Adipocyte (in vitro differentiated cells): Measurements from ENCODE around the gene NUDT16L1.

Experiments
- DNase-seq: peaks from one replicate; pipeline ENCODE4 v3.0.0-alpha.2; 2015; ENCODE audit warnings: low read depth
- H3K27me3 ChIP-seq: replicated peaks from 2 replicates; pipeline ENCODE4 v1.7.0; 2013; ENCODE audit warnings: mild to moderate bottlenecking, low read length, moderate library complexity; ENCODE audit not compliant: control insufficient read depth, insufficient read depth
- H3K36me3 ChIP-seq: 2 replicates; pipeline ENCODE4 v1.7.0; 2013; ENCODE audit warnings: low read length, mild to moderate bottlenecking, moderate library complexity; ENCODE audit not compliant: control insufficient read depth, insufficient read depth, severe bottlenecking
- H3K4me1 ChIP-seq: 2 replicates; pipeline ENCODE4 v1.7.0; 2013; ENCODE audit warnings: mild to moderate bottlenecking, low read length, moderate library complexity; ENCODE audit not compliant: control insufficient read depth, insufficient read depth
- H3K4me3 ChIP-seq: 2 replicates; pipeline ENCODE4 v1.7.0; 2013; ENCODE audit warnings: mild to moderate bottlenecking, low read length, moderate library complexity
- H3K9ac ChIP-seq: 2 replicates; pipeline ENCODE4 v1.7.0; 2013; ENCODE audit warnings: mild to moderate bottlenecking, low read length, moderate library complexity
- H3K9me3 ChIP-seq: 2 replicates; pipeline ENCODE4 v1.7.0; 2013; ENCODE audit warnings: mild to moderate bottlenecking, low read length, moderate library complexity; ENCODE audit not compliant: control insufficient read depth

Gene NUDT16L1

DNA sequence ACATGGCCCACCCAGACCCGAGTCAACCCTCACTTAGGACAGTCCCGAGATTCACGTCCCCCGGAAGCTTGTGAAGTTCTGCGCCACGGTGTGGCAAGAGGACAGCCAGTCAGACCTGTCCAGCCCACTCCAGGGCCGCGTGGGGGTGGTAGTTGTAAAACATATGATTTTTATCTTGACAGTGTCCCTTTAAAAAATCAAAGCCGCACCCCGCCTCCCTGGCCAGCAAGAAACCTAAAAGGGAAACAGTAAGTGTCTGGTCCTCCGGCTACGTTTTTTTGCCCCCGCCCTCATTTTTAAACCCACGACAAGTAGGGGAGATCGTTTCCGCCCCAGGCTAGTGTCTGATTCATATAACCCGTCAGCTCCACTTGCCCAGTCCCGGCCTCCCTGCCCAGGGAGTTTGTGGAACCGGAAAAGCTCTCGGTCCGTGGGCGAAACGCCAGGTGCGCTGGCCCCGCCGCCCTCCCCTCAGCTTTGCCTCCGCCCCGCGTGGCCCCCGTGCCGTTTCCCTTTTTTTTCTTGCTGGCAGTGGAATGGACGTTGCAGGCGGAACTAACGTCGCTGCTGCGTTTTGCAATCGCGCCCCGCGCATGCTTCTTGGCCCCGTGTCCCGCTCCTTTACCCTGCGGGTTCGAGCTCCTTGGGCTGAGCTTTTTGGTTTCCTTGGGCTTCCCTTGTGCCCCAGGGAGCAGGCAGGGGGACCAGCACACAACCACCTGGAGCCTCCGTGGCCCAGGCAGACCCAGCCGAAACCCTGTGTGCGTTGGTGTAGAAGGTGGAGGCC is 13.3 kb upstream of the NUDT16L1 start:
- Histone ChIP-seq H3K9ac (peak overlapping the region; percentile 90), H3K36me3 (peaks cover 42% of the 10 kb centered on the region), H3K9me3 (no peaks in the 10 kb centered on the region), H3K4me1 (no peaks in the 10 kb centered on the region), H3K4me3 (peak overlapping the region; percentile 76), H3K27me3 (no peaks in the 10 kb centered on the region)
- no peak for DNase-seq

DNA sequence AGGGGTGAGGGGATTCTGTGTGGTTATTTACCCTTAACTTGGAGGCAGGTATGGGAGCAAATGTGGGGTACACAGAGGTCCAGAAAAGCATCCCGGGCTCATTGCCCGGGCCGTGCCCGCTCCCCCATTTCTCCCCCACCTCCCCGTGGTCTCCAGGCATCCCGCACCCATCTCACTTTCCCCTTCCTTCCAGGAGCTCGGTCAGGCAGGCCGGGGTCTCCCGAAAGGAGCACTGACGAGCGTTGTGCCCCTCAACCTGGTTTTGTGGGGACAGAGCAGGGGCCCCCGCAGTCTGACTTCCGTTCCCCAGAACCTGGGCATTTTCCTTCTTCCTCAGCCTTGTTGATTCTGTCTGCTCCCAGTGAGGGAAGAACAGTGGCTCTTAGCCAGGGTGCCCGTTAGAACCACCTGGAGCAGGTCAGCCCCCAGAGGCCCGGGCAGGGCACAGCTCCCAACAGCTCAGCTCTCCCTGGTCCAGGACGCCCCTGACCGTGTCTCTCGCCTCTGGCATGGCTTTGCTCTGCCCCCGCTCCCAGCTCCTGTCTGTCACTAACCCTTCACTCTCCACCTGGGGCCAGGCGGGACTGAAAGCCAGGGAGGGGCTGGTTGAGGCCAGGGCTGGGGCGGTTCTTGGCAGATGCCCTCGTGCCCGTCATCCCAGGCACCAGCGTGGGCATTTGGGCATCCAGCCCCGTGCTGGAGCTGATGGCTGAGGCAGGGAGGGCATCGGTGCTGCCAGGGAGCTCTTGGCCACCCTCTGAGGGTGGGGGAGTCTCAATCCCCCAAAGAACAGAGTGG is 12.5 kb upstream of the NUDT16L1 start:
- H3K4me1 ChIP-seq: no peaks in the 10 kb centered on the region
- peak overlapping the region; percentile 90 for H3K9ac ChIP-seq
- peak overlapping the region; percentile 76 for H3K4me3 ChIP-seq
- DNase-seq: no peak
- no peaks in the 10 kb centered on the region for H3K9me3 ChIP-seq
- H3K36me3 ChIP-seq: peaks cover 46% of the 10 kb centered on the region
- no peaks in the 10 kb centered on the region for H3K27me3 ChIP-seq

DNA sequence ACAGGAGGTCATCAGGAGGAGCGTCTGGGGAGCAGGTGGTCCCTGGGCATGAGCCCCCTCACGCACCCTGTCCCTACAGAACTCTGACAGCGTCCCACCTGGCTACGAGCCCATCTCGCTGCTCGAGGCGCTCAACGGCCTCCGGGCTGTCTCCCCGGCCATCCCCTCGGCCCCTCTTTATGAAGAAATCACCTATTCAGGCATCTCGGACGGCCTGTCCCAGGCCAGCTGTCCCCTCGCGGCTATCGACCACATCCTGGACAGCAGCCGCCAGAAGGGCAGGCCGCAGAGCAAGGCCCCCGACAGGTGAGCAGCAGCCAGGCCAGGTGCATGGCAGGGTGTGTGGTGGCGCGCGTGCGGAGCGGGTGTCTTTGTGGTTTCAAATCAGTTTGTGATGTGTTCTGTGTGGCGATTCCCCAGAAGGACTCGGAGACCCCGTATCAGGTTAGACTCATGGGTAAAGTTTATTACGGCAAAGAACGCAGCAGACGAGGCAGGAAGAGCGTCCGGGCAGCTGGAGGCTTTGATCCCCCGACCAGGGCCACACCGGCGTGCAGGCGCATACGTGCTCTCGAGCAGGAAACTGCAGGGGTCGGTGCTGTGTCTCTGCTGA is 11.8 kb upstream of the NUDT16L1 start:
- H3K9ac ChIP-seq: no peak overlapping the region
- no peaks in the 10 kb centered on the region for H3K27me3 ChIP-seq
- no peaks in the 10 kb centered on the region for H3K9me3 ChIP-seq
- DNase-seq: no peak
- peaks cover 48% of the 10 kb centered on the region for H3K36me3 ChIP-seq
- H3K4me3 ChIP-seq: no peak overlapping the region
- no peaks in the 10 kb centered on the region for H3K4me1 ChIP-seq

DNA sequence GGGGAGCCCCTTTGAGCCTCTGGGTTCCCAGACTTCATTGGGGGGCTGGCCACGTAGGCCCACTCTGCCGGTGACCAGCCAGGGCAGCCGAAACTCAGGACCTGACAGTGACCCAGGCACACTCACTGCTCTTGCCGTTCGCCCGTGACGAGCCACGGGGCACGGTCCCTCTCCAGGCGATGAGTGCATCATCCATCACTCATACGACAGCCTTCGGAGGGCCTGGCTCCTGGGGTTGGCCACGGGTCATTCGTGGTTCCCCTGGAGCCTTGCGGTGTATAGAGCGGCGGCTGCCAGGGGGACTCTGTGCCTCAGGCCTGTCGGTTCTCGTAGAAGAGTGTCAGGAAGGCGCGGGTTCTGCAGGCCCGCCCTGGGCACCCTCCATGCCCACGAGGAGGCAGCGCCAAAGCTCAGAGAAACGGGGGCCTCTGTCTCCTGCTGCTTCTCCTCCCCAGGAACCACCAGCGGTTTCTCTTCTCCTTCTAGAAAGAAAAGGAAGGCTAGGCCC is 11.2 kb upstream of the NUDT16L1 start:
- peaks cover 52% of the 10 kb centered on the region for H3K36me3 ChIP-seq
- no peaks in the 10 kb centered on the region for H3K4me1 ChIP-seq
- DNase-seq: no peak
- H3K27me3 ChIP-seq: no peaks in the 10 kb centered on the region
- no peak overlapping the region for H3K4me3 ChIP-seq
- no peaks in the 10 kb centered on the region for H3K9me3 ChIP-seq
- no peak overlapping the region for H3K9ac ChIP-seq

DNA sequence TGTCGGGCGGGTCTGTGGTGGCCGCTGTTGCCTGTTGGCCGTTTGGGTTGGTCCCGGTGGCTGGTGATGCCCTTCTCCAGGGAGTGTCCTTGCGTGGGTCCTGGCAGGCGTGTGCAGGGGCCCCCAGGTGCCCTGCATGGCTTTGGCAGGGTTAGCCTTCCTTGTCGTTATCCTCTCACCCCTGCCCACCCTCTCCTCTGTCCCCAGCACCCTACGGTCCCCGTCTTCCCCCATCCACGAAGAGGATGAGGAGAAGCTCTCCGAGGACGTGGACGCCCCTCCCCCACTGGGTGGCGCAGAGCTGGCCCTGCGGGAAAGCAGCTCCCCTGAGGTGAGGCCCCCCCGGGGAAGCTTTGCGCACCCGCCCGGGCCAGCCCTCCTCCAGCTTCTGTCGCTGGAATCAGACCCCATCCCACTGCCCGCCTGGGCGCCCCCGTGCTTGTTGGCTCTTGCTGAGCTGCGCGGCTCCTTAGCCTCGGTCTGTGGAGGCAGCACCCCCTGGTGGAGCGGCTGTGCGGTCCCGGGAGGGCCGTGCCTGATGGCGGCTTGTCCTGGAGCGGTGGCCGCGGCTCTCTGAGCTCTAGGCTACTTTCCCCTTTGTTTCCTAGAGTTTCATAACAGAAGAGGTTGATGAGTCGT is 10.6 kb upstream of the NUDT16L1 start:
- H3K4me3 ChIP-seq: no peak overlapping the region
- H3K4me1 ChIP-seq: no peaks in the 10 kb centered on the region
- H3K9me3 ChIP-seq: no peaks in the 10 kb centered on the region
- H3K36me3 ChIP-seq: peaks cover 48% of the 10 kb centered on the region
- H3K9ac ChIP-seq: no peak overlapping the region
- peak; percentile 9 for DNase-seq
- H3K27me3 ChIP-seq: no peaks in the 10 kb centered on the region

DNA sequence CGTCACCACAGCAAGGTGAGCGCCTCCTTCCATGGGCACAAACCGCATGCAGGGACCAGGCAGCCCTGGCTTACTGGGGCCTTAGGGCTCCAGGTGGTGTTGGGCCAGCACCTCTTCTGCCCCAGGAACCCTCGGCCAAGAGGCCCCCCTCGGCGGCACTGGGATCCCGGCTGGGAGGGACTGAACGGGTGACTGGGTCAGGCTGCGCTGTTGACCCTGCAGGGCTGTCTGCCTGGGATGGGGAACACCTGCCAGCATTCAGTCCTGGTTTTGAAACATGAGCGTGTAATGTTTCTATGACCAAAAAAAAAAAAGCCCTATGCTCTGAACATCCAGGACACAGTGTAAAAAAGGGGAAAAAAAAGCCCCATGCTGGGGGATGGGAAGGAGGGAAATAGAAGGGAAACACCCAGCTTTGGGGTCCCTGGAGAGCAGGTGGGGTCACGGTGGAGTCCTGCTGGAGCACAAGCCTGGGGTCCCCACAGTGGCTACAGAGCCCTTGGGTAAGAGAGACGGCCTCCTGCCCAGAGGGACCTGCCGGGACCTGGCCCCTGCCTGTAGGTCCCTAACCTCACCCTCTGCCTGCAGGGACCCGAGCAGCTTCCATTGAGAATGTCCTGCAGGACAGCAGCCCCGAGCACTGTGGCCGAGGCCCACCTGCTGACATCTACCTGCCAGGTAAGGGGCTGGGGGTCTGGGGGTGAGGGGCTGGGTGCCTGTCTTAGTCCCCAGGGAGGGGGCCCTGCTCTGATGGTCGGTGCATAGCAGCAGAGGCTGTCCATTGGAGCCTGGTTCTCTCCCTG is 9.9 kb upstream of the NUDT16L1 start:
- no peak for DNase-seq
- no peak overlapping the region for H3K9ac ChIP-seq
- H3K36me3 ChIP-seq: peaks cover 48% of the 10 kb centered on the region
- no peaks in the 10 kb centered on the region for H3K4me1 ChIP-seq
- H3K4me3 ChIP-seq: no peak overlapping the region
- no peaks in the 10 kb centered on the region for H3K27me3 ChIP-seq
- H3K9me3 ChIP-seq: no peaks in the 10 kb centered on the region

DNA sequence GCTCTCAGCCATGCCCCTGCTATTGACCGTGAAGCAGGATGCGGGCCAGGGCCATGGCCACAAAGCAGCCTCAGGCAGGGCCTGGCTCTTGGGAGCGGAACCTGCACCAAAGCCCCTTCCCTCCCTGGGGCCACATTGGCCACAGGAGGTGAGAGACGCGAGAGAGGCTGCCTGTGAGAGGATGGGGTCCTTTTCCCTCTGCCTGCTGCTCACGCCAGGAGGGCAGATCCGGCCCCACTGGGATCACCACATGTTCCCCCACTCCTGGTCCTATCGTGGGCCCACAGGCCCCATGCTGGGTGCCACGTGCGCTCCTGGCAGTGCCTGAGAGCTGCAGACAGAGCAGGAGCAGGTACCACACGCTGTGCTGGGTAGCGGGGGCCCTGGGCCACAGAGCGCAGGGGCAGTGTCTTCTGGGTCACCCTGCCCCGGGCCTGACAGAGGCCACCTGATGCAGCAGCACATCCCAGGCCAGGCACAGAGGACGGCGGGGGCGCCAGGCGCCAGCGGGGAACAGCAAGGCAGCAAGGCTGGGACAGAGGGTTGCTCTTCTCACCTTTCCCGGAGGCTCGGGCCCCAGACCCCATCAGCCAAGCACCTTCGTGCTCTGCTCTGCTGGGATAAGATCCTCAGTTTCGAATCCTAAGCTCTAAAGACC is 9.2 kb upstream of the NUDT16L1 start:
- no peak overlapping the region for H3K4me3 ChIP-seq
- no peak for DNase-seq
- H3K9me3 ChIP-seq: no peaks in the 10 kb centered on the region
- no peaks in the 10 kb centered on the region for H3K27me3 ChIP-seq
- no peaks in the 10 kb centered on the region for H3K4me1 ChIP-seq
- H3K9ac ChIP-seq: no peak overlapping the region
- H3K36me3 ChIP-seq: peaks cover 52% of the 10 kb centered on the region

DNA sequence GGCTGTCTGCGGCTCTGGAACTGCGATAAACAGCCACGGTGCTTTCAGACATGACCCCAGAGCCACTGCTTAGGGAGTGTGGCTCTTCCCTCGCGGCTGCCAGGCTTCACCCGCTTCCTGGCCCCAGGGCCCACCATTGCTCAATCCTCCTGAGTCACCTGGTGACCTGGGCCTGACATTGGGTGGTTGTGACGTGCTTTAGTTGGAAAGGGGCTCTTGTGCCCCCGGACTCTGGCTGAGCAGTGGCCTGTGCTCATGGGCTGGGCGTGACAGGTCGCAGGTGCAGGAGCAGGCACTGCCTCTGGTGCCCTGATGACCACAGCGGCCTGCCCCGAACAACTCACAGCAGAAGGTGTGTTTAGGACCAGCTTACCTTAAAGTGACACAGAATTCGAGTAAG is 8.6 kb upstream of the NUDT16L1 start:
- Histone ChIP-seq H3K4me3 (no peak overlapping the region), H3K9me3 (no peaks in the 10 kb centered on the region), H3K36me3 (peaks cover 54% of the 10 kb centered on the region), H3K4me1 (no peaks in the 10 kb centered on the region), H3K27me3 (no peaks in the 10 kb centered on the region), H3K9ac (no peak overlapping the region)
- no peak for DNase-seq

DNA sequence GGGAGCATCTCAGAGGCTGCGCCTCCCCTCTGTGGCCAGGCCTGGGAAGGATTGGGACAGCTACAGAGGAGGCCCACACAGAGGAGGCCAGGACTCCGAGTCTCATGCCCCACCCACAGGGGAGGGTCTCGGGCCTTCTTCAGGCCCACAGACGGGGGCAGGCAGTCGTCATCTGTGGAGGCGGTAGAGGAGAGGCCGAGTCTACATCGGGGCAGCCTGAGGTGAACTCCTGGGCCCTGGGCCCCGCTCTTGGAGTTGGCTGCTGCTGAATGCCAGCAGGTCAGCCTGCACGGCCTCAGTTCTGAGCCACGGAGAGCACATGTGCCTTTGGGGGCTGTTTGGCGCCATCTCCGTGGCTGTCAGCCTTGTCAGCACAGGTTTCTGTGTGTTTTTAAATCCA is 8.1 kb upstream of the NUDT16L1 start:
- Histone ChIP-seq H3K9ac (no peak overlapping the region), H3K4me3 (no peak overlapping the region), H3K27me3 (no peaks in the 10 kb centered on the region), H3K36me3 (peaks cover 56% of the 10 kb centered on the region), H3K4me1 (no peaks in the 10 kb centered on the region), H3K9me3 (no peaks in the 10 kb centered on the region)
- no peak for DNase-seq

DNA sequence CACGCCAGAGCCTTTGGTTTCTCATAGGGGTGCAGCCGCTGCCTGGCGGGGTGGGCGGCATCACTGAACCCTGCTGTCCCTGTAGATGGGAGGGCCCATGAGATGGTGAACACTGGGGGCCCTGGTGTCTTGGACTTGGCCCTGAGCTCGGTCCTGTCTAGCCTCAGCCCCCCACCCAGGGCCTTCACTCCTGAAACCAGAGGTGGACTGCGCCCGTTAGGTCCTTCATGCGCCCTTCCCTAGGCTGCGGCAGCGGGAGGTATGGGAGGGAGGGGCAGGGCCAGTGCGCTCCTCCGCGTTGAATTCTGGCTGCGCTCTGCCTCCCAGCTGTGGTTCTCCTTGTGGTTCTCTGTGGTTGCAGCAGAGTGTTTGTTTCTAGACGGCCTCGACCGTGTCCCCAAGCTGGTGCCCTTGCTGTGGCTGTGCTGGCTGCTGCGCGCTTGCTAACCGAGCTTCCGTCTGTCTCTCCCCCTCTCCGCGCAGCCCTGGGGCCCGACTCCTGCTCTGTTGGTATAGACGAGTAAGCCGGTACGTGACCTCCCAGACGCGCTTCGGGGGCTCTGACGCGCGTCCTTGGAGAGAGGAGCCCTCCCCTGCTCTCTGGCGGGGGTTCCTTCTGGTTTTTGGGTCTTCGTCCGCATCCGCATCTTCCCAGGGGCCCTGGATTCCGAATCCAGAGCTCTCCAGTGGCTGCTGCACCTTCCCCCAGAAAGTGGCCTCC is 7.4 kb upstream of the NUDT16L1 start:
- Histone ChIP-seq H3K4me1 (no peaks in the 10 kb centered on the region), H3K4me3 (no peak overlapping the region), H3K36me3 (peaks cover 58% of the 10 kb centered on the region), H3K27me3 (no peaks in the 10 kb centered on the region), H3K9ac (no peak overlapping the region), H3K9me3 (no peaks in the 10 kb centered on the region)
- no peak for DNase-seq
